Omental fat pad (tissue), 4 donors: ENCODE results near the gene COL27A1. TPM values are rescaled to one million over a fixed set of nuclear protein-coding genes. Genes with fewer than 3 reads are reported as not detected.
A peak's percentile ranks its signal among the peaks of the same experiment; 100 is the strongest.
"Not testable (repeated sequence)": the region's sequence is repeated elsewhere in the genome, so short reads cannot be mapped to it uniquely, and the experiment has no call there.

Experiments
- ATAC-seq: fragments of 150-250 bp; one replicate; pipeline ENCODE4 v1.9.1; 2016; ENCODE audit warnings: mild to moderate bottlenecking, moderate library complexity; ENCODE audit not compliant: low FRiP score
- DNase-seq: peaks from one replicate; pipeline ENCODE4 v3.0.0-alpha.2; 2019; ENCODE audit warnings: low spot score
- CTCF ChIP-seq, 3 donors: fragments of 450-650 bp; IDR thresholded peaks; one replicate each; pipeline ENCODE4 v1.5.1; 2016 to 2017; ENCODE audit warnings: antibody characterized with exemption in 3 of 3, mild to moderate bottlenecking in 3 of 3, moderate library complexity in 2 of 3
- total RNA-seq, 4 donors: library from RNA; depleted of rRNA; stranded (reverse); fragments of >200 nt; gene quantifications; one replicate each; pipeline ENCODE4 v1.1.0, GENCODE V29; 2016

COL27A1 gene
- total RNA-seq, 4 donors from 2014 or later: 4.9 to 78.9 (median 10.1) TPM

- DNase-seq: peak; percentile 13
- no peak for TF ChIP-seq CTCF (IDR thresholded peaks at IDR 0.05)
- ATAC-seq: no peak
Measured at GRCh38 chr9:114317665-114318357, 162.5 kb downstream of the COL27A1 start.

- TF ChIP-seq CTCF (IDR thresholded peaks at IDR 0.05): no peak
- ATAC-seq: no peak
- DNase-seq: peak; percentile 15
Measured at GRCh38 chr9:114318416-114318815, 163.1 kb downstream of the COL27A1 start.

GRCh38 chr9:114319147-114319546 lies 163.8 kb downstream of the COL27A1 start:
- ATAC-seq: no peak
- TF ChIP-seq CTCF (IDR thresholded peaks at IDR 0.05): no peak
- no peak for DNase-seq

GRCh38 chr9:114320710-114321109 lies 165.4 kb downstream of the COL27A1 start:
- not testable (repeated sequence) for DNase-seq, ATAC-seq

GRCh38 chr9:114321759-114322158 lies 166.4 kb downstream of the COL27A1 start:
- no peak for ATAC-seq
- no peak for TF ChIP-seq CTCF (IDR thresholded peaks at IDR 0.05)
- DNase-seq: no peak

- DNase-seq, ATAC-seq: not testable (repeated sequence)
Measured at GRCh38 chr9:114322160-114322818, 167.0 kb downstream of the COL27A1 start.

- not testable (repeated sequence) for ATAC-seq, DNase-seq
Measured at GRCh38 chr9:114322831-114323531, 167.6 kb downstream of the COL27A1 start, which contains the start of gene ORM1. Gene ORM1 (plus strand): TSS chr9:114323098. CDS start chr9:114323134, 36 bp downstream.

- not testable (repeated sequence) for DNase-seq, ATAC-seq
Measured at GRCh38 chr9:114323849-114324248, 168.5 kb downstream of the COL27A1 start.

- no peak for TF ChIP-seq CTCF (IDR thresholded peaks at IDR 0.05)
- ATAC-seq (no peak), DNase-seq (no peak)
Measured at GRCh38 chr9:114324492-114324891, 169.2 kb downstream of the COL27A1 start.

- not testable (repeated sequence) for ATAC-seq
Measured at GRCh38 chr9:114324965-114325364, 169.6 kb downstream of the COL27A1 start.

GRCh38 chr9:114325684-114326254 lies 170.4 kb downstream of the COL27A1 start:
- DNase-seq, ATAC-seq: not testable (repeated sequence)

More at GRCh38 chr9:114324965-114325364, 169.6 kb downstream of the COL27A1 start:
- DNase-seq: not testable (repeated sequence)
